SU-DHL-6 (cell line): ENCODE measurements around the gene DISP1.

ENCODE experiments used
- H2AFZ ChIP-seq: fragments of 200-600 bp; sonication (generic); 2 replicates; pipeline ENCODE4 v1.6.1; 2014; ENCODE audit warnings: low read depth, mild to moderate bottlenecking, moderate library complexity, mixed read lengths, antibody characterized with exemption, low read length; ENCODE audit not compliant: severe bottlenecking
- H3F3A ChIP-seq: fragments of 200-600 bp; shearing (Covaris generic); 2 replicates; pipeline ENCODE4 v1.6.0; 2016; ENCODE audit warnings: antibody characterized with exemption, mild to moderate bottlenecking; ENCODE audit not compliant: insufficient read depth
- H3K27ac ChIP-seq: fragments of 200-600 bp; sonication (generic); 2 replicates; pipeline ENCODE4 v1.5.1; 2016; ENCODE audit warnings: low read depth, mild to moderate bottlenecking, low read length, moderate library complexity, mixed read lengths
- H3K27me3 ChIP-seq: fragments of 200-600 bp; sonication (generic), shearing (Covaris generic); 2 replicates; pipeline ENCODE4 v1.6.0; 2014; ENCODE audit warnings: mild to moderate bottlenecking, low read length
- H3K36me3 ChIP-seq: fragments of 200-600 bp; sonication (generic); 2 replicates; pipeline ENCODE4 v1.6.1; 2014; ENCODE audit warnings: mild to moderate bottlenecking, low read length, mixed read lengths
- H3K4me2 ChIP-seq: fragments of 300-600, 200-600 bp; shearing (Covaris generic), sonication (generic); 2 replicates; pipeline ENCODE4 v1.6.0; 2014; ENCODE audit warnings: low read length, low read depth, mild to moderate bottlenecking; ENCODE audit not compliant: poor library complexity, severe bottlenecking
- H3K4me3 ChIP-seq: fragments of 200-600 bp; sonication (generic); 2 replicates; pipeline ENCODE4 v1.5.1; 2014; ENCODE audit warnings: antibody characterized with exemption, low read length, mild to moderate bottlenecking, mixed read lengths; ENCODE audit not compliant: insufficient read depth, poor library complexity, severe bottlenecking
- H3K79me2 ChIP-seq: fragments of 200-600 bp; sonication (generic); 2 replicates; pipeline ENCODE4 v1.6.1; 2014; ENCODE audit warnings: mild to moderate bottlenecking, low read length, moderate library complexity; ENCODE audit not compliant: insufficient read depth
- H3K9ac ChIP-seq: fragments of 200-600 bp; sonication (generic); 2 replicates; pipeline ENCODE4 v1.7.0; 2014; ENCODE audit warnings: mild to moderate bottlenecking, low read length
- H3K9me2 ChIP-seq: fragments of 200-600 bp; sonication (generic); replicated peaks from 2 replicates; pipeline ENCODE4 v1.6.1; 2014; ENCODE audit warnings: low read length; ENCODE audit not compliant: insufficient read depth
- H3K9me3 ChIP-seq: fragments of 200-600 bp; sonication (generic); 2 replicates; pipeline ENCODE4 v1.6.1; 2014; ENCODE audit warnings: low read length, mixed read lengths; ENCODE audit not compliant: insufficient read depth
- H4K20me1 ChIP-seq: fragments of 200-600 bp; sonication (generic); 2 replicates; pipeline ENCODE4 v1.6.1; 2014; ENCODE audit warnings: low read depth, mild to moderate bottlenecking, antibody characterized with exemption, low read length, moderate library complexity, mixed read lengths
- EZH2phosphoT487 ChIP-seq: fragments of 200-600 bp; sonication (generic), shearing (Covaris generic); conservative IDR thresholded peaks from 2 replicates; pipeline ENCODE4 v1.6.1; 2018; ENCODE audit warnings: mild to moderate bottlenecking, antibody characterized with exemption, low read length, moderate library complexity, mixed read lengths

The DISP1 gene

DNA sequence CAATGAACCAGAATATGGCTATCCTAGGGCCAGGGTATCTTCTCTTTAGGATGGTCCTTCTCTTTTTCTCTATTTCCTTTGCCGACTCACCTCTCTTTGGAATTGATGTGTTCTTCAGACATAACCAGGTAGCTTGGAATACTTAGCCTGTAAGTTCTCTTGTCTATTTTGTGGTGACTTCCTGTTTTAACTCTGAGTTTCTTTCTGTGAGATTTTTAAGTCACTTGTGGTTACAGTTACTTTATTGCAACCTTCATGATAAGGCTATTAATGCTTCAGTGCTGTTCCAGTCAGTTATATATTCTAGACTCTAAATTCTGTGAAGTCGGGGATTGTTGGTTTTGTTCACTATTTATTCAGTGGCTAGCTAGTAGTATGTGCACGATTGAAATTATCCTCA lies 46.2 kb downstream of the DISP1 start:
- Histone ChIP-seq H3K4me3 (no peak overlapping the region), H3K27ac (no peak overlapping the region), H3K9ac (no peak overlapping the region), H3K79me2 (no peaks in the 10 kb centered on the region), H3K36me3 (no peaks in the 10 kb centered on the region), H3K9me3 (no peaks in the 10 kb centered on the region), H3K9me2 (no peaks in the 10 kb centered on the region), H4K20me1 (no peaks in the 10 kb centered on the region), H3K27me3 (no peaks in the 10 kb centered on the region), H3K4me2 (no peak overlapping the region), H3F3A (no peaks in the 10 kb centered on the region), H2AFZ (no peak overlapping the region)
- no peak for TF ChIP-seq EZH2phosphoT487
